Epithelial cell of esophagus (primary cell): ENCODE data around the gene GMPPA.

Experiments used
- DNase-seq: peaks from one replicate; pipeline ENCODE4 v3.0.0; 2010; ENCODE audit warnings: low read depth
- H3K4me3 ChIP-seq: 2 replicates; pipeline ENCODE4 v1.5.1; 2011; ENCODE audit warnings: mild to moderate bottlenecking, low read length, control low read depth
- CTCF ChIP-seq: IDR thresholded peaks from 2 replicates; pipeline ENCODE4 v1.5.1; 2011; ENCODE audit warnings: low read depth, mild to moderate bottlenecking, low read length, control low read depth, inconsistent platforms; ENCODE audit not compliant: insufficient read depth; ENCODE audit errors: missing control alignments

The GMPPA gene

GRCh38 chr2:219488149-219488843, 10.4 kb upstream of the GMPPA start:
- H3K4me3 ChIP-seq: no peak overlapping the region
- no peak for TF ChIP-seq CTCF
- no peak for DNase-seq

GRCh38 chr2:219488844-219489194, 9.9 kb upstream of the GMPPA start:
- TF ChIP-seq CTCF: no peak
- no peak overlapping the region for H3K4me3 ChIP-seq
- no peak for DNase-seq

- H3K4me3 ChIP-seq: no peak overlapping the region
- no peak for TF ChIP-seq CTCF
- no peak for DNase-seq
Observed at GRCh38 chr2:219489315-219489714, 9.4 kb upstream of the GMPPA start.

- H3K4me3 ChIP-seq: no peak overlapping the region
- DNase-seq: no peak
- TF ChIP-seq CTCF: no peak
Observed at GRCh38 chr2:219490186-219490585, 8.5 kb upstream of the GMPPA start.

- DNase-seq: no peak
- H3K4me3 ChIP-seq: no peak overlapping the region
- TF ChIP-seq CTCF: no peak
Observed at GRCh38 chr2:219490600-219491130, 8.0 kb upstream of the GMPPA start.

- no peak overlapping the region for H3K4me3 ChIP-seq
- no peak for DNase-seq
- TF ChIP-seq CTCF: no peak
Observed at GRCh38 chr2:219491278-219491963, 7.3 kb upstream of the GMPPA start.

GRCh38 chr2:219492575-219492974, 6.1 kb upstream of the GMPPA start:
- no peak for DNase-seq
- no peak for TF ChIP-seq CTCF
- H3K4me3 ChIP-seq: no peak overlapping the region
